A549 (cell line): ENCODE results near the gene ZNF831. TPM values are rescaled to one million over a fixed set of nuclear protein-coding genes. Genes with fewer than 3 reads are reported as not detected.

Experiments
- ATAC-seq, 2 experiments: fragments of 200-7000 bp in 1 of 2; fragments of >200 bp in 1 of 2; cut with Nextera tagmentation in 1 of 2; cut with Tn5 transposase in 1 of 2; 3 replicates each; pipeline versions ENCODE4 v1.8.0 to v1.9.1; 2018 to 2020; ENCODE audit warnings: mild to moderate bottlenecking in 1 of 2, moderate library complexity in 1 of 2
- CTCF ChIA-PET: fragments of 300-600 bp; sonication (Branson Sonifier 250); formaldehyde crosslinking; extraction: SDS; loops from one replicate; lab custom pipeline; 2021; ENCODE audit warnings: antibody characterized with exemption, inconsistent platforms; lab: Yijun Ruan, JAX
- POLR2A ChIA-PET: fragments of 350-600 bp; formaldehyde crosslinking; extraction: SDS; loops from one replicate; lab custom pipeline; 2021; ENCODE audit warnings: antibody characterized with exemption, inconsistent platforms; lab: Yijun Ruan, JAX
- DNase-seq, 2 experiments: peaks; one replicate each; pipeline versions ENCODE4 v3.0.0 to v3.0.0-alpha.2; 2011 to 2016; ENCODE audit warnings: low read depth in 1 of 2, low spot score in 1 of 2
- FAIRE-seq: peaks from 2 replicates; lab custom pipeline; 2011; peaks lifted over from hg19 to GRCh38; lab: Jason Lieb, UNC
- H3K27ac ChIP-seq, 2 experiments: fragments of >200 bp; sonication (Bioruptor Twin); formaldehyde crosslinking; 3 replicates each; pipeline ENCODE4 v1.5.1; 2016 to 2017
- H3K4me1 ChIP-seq: fragments of >200 bp; sonication (Bioruptor Twin); formaldehyde crosslinking; 3 replicates; pipeline ENCODE4 v1.6.1; 2016
- H3K4me2 ChIP-seq: fragments of >200 bp; sonication (Bioruptor Twin); formaldehyde crosslinking; 3 replicates; pipeline ENCODE4 v1.6.1; 2016
- H3K4me3 ChIP-seq: fragments of >200 bp; sonication (Bioruptor Twin); formaldehyde crosslinking; 3 replicates; pipeline ENCODE4 v1.5.1; 2016
- H3K9me3 ChIP-seq: fragments of >200 bp; sonication (Bioruptor Twin); formaldehyde crosslinking; 3 replicates; pipeline ENCODE4 v1.6.1; 2016
- ATOH8 ChIP-seq: fragments of 250-450 bp; sonication (Bioruptor Pico); IDR thresholded peaks from 2 replicates; pipeline ENCODE4 v1.5.0; 2020; ENCODE audit warnings: low read depth, mild to moderate bottlenecking, moderate library complexity
- BCL3 ChIP-seq: fragments of >200 bp; sonication (Bioruptor Twin); formaldehyde crosslinking; IDR thresholded peaks from 3 replicates; pipeline ENCODE4 v1.6.1; 2016
- BHLHE40 ChIP-seq: IDR thresholded peaks from 2 replicates; pipeline ENCODE4 v1.6.1; 2012; ENCODE audit warnings: low read depth, low read length, inconsistent platforms
- CEBPB ChIP-seq, 2 experiments: fragments of >200 bp in 1 of 2; sonication (Bioruptor Twin) in 1 of 2; formaldehyde crosslinking in 1 of 2; IDR thresholded peaks; 2 replicates each; pipeline ENCODE4 v1.6.1; 2012 to 2016
- CHD2 ChIP-seq: fragments of 150-350 bp; IDR thresholded peaks from 2 replicates; pipeline ENCODE4 v1.6.1; 2014; ENCODE audit warnings: low read length; ENCODE audit not compliant: partially characterized antibody
- CHD4 ChIP-seq: fragments of 200-600 bp; sonication (generic); IDR thresholded peaks from 2 replicates; pipeline ENCODE4 v1.6.1; 2016; ENCODE audit warnings: antibody characterized with exemption, mild to moderate bottlenecking, borderline replicate concordance
- ESRRA ChIP-seq: fragments of 150-350 bp; IDR thresholded peaks from 2 replicates; pipeline ENCODE4 v1.6.1; 2014; ENCODE audit warnings: mild to moderate bottlenecking, low read length, borderline replicate concordance
- FOSB ChIP-seq: fragments of 250-450 bp; sonication (Bioruptor Pico); IDR thresholded peaks from 2 replicates; pipeline ENCODE4 v1.5.0; 2020; ENCODE audit warnings: mild to moderate bottlenecking, moderate library complexity
- HOXA7 ChIP-seq: fragments of 250-450 bp; sonication (Bioruptor Pico); IDR thresholded peaks from 2 replicates; pipeline ENCODE4 v1.5.0; 2020; ENCODE audit warnings: mild to moderate bottlenecking, moderate library complexity
- JUN ChIP-seq, 2 experiments: fragments of >200 bp; sonication (Bioruptor Twin); formaldehyde crosslinking; IDR thresholded peaks; 2 replicates in 1 of 2; 3 replicates in 1 of 2; pipeline ENCODE4 v1.6.1; 2016 to 2017
- JUNB ChIP-seq: fragments of >200 bp; sonication (Bioruptor Twin); formaldehyde crosslinking; IDR thresholded peaks from 2 replicates; pipeline ENCODE4 v1.6.1; 2016
- KDM1A ChIP-seq: fragments of 200-600 bp; sonication (generic); IDR thresholded peaks from 2 replicates; pipeline ENCODE4 v1.6.1; 2016; ENCODE audit warnings: low read depth, mild to moderate bottlenecking
- KDM5A ChIP-seq: fragments of 200-600 bp; sonication (generic); IDR thresholded peaks from 2 replicates; pipeline ENCODE4 v1.6.1; 2016; ENCODE audit warnings: antibody characterized with exemption, mild to moderate bottlenecking
- MAFK ChIP-seq: fragments of 450-650 bp; IDR thresholded peaks from 2 replicates; pipeline ENCODE4 v1.6.1; 2014; ENCODE audit not compliant: partially characterized antibody
- NFE2L2 ChIP-seq: fragments of 150-350 bp; conservative IDR thresholded peaks from 2 replicates; pipeline ENCODE4 v1.6.1; 2014; ENCODE audit warnings: low read length
- PHF8 ChIP-seq: fragments of 200-600 bp; sonication (generic); IDR thresholded peaks from 2 replicates; pipeline ENCODE4 v1.6.1; 2016; ENCODE audit warnings: low read depth, mild to moderate bottlenecking, antibody characterized with exemption, moderate library complexity, borderline replicate concordance
- POLR2AphosphoS2 ChIP-seq: conservative IDR thresholded peaks from 2 replicates; pipeline ENCODE4 v1.6.1; 2012; ENCODE audit warnings: low read length, improper control_type of control experiment, inconsistent platforms
- RARB ChIP-seq: fragments of 250-450 bp; sonication (Bioruptor Pico); IDR thresholded peaks from 2 replicates; pipeline ENCODE4 v1.8.0; 2021; ENCODE audit warnings: mild to moderate bottlenecking, moderate library complexity
- TFCP2L1 ChIP-seq: fragments of 250-450 bp; sonication (Bioruptor Pico); IDR thresholded peaks from 2 replicates; pipeline ENCODE4 v1.5.0; 2021; ENCODE audit warnings: mild to moderate bottlenecking
- WGBS: methylation state at CpG from one replicate; pipeline ENCODE4 v1.1.6; 2017; ENCODE audit errors: missing lambda C conversion rate; 5-methylcytosine and 5-hydroxymethylcytosine counted together
- polyA plus RNA-seq, 4 experiments: library from polyadenylated mRNA; depleted of rRNA in 3 of 4; stranded (reverse); fragments of >200 nt; fragmentation: RNase III in 1 of 4; extraction: RNeasy Plus Mini Kit Qiagen cat#74134 plus additional on column Dnase treatment in 1 of 4; gene quantifications; 2 replicates in 3 of 4; 3 replicates in 1 of 4; pipeline ENCODE4 v1.2.3, GENCODE V29; 2011 to 2017
- TF ChIP-seq, protein P1 (sequence below): fragments of 150-350 bp; IDR thresholded peaks from 2 replicates; pipeline ENCODE4 v1.6.1; 2014; ENCODE audit warnings: low read depth, mild to moderate bottlenecking, low read length
- TF ChIP-seq, protein P2 (sequence below): IDR thresholded peaks from 2 replicates; pipeline ENCODE4 v1.6.1; 2012
- TF ChIP-seq, protein P3 (sequence below): fragments of >200 bp; sonication (Bioruptor Twin); formaldehyde crosslinking; IDR thresholded peaks from 2 replicates; pipeline ENCODE4 v1.6.1; 2016

Gene ZNF831
- polyA plus RNA-seq, 2 of the 4 experiments (the other 2 are of a cell fraction), result not detected

DNA sequence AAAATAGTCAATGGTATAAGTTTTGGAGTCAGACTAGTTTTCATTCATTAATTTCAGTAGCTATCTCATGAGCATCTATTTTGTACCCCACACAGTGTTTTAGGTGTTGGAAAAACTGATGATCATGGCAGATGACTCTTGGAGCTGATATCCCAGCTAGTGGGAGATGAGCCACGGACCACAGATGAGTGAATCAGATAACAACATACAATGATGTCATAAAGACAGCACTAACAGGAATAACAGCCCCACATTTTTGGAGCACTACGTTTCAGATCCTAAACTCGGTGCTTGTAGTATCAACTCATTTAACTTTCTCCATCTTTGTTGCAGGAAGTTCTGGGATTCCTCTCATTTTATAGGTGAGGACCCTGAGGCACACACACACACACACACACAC is 69.0 kb downstream of the ZNF831 start:
- no peak for FAIRE-seq
- TF ChIP-seq FOSB (CRISPR knock-in tag) (no peak), CHD4 (no peak), TFCP2L1 (CRISPR knock-in tag) (no peak), HOXA7 (CRISPR knock-in tag) (no peak), CEBPB (IDR thresholded peaks at IDR 0.05) (no peak), JUN (IDR thresholded peaks at IDR 0.05) (no peak), KDM1A (no peak), BCL3 (no peak), PHF8 (no peak), RARB (CRISPR knock-in tag) (no peak), KDM5A (no peak)
- H3K4me3 ChIP-seq, result no peak overlapping the region
- peaks cover 18% of the 10 kb centered on the region; the same call in 2 of the 3 replicates for H3K9me3 ChIP-seq
- ATAC-seq, result no peak
- H3K4me2 ChIP-seq, result no peak overlapping the region
- no peak overlapping the region for H3K27ac ChIP-seq
- 14% methylated on average over 3 of the region's 3 CpGs for WGBS
- no peaks in the 10 kb centered on the region for H3K4me1 ChIP-seq
- ChIA-PET CTCF (interaction anchor here (5.1 kb wide), 1 partner anchor 11 kb away, joined by 21 read pairs; no protein-coding TSS in a partner anchor), POLR2A (no interaction called here)
- no peak for DNase-seq

GRCh38 chr20:59235226-59235625 is 71.6 kb downstream of the ZNF831 start:
- no peaks in the 10 kb centered on the region for H3K9me3 ChIP-seq
- H3K4me3 ChIP-seq, result no peak overlapping the region
- H3K4me1 ChIP-seq, result no peaks in the 10 kb centered on the region
- ATAC-seq, result no peak
- TF ChIP-seq MAFK (no peak), HOXA7 (CRISPR knock-in tag) (no peak), NFE2L2 (no peak), ATOH8 (CRISPR knock-in tag) (no peak), KDM1A (no peak), BCL3 (no peak), JUNB (no peak), CHD2 (no peak), ESRRA (no peak), BHLHE40 (no peak), CHD4 (no peak), POLR2AphosphoS2 (no peak)
- TF ChIP-seq, protein P1, sequence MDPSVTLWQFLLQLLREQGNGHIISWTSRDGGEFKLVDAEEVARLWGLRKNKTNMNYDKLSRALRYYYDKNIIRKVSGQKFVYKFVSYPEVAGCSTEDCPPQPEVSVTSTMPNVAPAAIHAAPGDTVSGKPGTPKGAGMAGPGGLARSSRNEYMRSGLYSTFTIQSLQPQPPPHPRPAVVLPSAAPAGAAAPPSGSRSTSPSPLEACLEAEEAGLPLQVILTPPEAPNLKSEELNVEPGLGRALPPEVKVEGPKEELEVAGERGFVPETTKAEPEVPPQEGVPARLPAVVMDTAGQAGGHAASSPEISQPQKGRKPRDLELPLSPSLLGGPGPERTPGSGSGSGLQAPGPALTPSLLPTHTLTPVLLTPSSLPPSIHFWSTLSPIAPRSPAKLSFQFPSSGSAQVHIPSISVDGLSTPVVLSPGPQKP, result no peak
- TF ChIP-seq, protein P2, sequence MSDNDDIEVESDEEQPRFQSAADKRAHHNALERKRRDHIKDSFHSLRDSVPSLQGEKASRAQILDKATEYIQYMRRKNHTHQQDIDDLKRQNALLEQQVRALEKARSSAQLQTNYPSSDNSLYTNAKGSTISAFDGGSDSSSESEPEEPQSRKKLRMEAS, result no peak
- TF ChIP-seq, protein P3, sequence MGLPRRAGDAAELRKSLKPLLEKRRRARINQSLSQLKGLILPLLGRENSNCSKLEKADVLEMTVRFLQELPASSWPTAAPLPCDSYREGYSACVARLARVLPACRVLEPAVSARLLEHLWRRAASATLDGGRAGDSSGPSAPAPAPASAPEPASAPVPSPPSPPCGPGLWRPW, result no peak
- ChIA-PET CTCF (interaction anchor here (5.1 kb wide), 1 partner anchor 13 kb away, joined by 21 read pairs; no protein-coding TSS in a partner anchor), POLR2A (no interaction called here)
- 47% methylated on average over 5 of the region's 5 CpGs for WGBS
- no peak overlapping the region for H3K27ac ChIP-seq
- no peak overlapping the region for H3K4me2 ChIP-seq
- no peak for DNase-seq
- no peak for FAIRE-seq
